ENCODE data around the gene RTCA.
"Not testable (repeated sequence)": the region's sequence is repeated elsewhere in the genome, so short reads cannot be mapped to it uniquely, and the experiment has no call there.

The RTCA gene

GRCh38 chr1:100265931-100266740, at the start of gene RTCA:
Gene RTCA, plus strand, starts transcription at chr1:100266216. Its CDS starts 160 bp downstream, at chr1:100266376.
- peak; percentile 63 to 96 (median 89) for DNase-seq

GRCh38 chr1:100217834-100218233, 48.2 kb upstream of the RTCA start:
- DNase-seq, result no peak

- DNase-seq, result no peak
Observed at GRCh38 chr1:100219457-100219856, 46.6 kb upstream of the RTCA start.

GRCh38 chr1:100219883-100220282, 46.1 kb upstream of the RTCA start:
- no peak for DNase-seq

- no peak for DNase-seq
Observed at GRCh38 chr1:100222428-100222827, 43.6 kb upstream of the RTCA start.

GRCh38 chr1:100229681-100230443, 36.2 kb upstream of the RTCA start:
- DNase-seq, result no peak

GRCh38 chr1:100230765-100231164, 35.3 kb upstream of the RTCA start:
- DNase-seq, result no peak

GRCh38 chr1:100231721-100232120, 34.3 kb upstream of the RTCA start:
- no peak for DNase-seq

- no peak for DNase-seq
Observed at GRCh38 chr1:100232156-100232555, 33.9 kb upstream of the RTCA start.

- not testable (repeated sequence) for DNase-seq
Observed at GRCh38 chr1:100233566-100233965, 32.5 kb upstream of the RTCA start.

GRCh38 chr1:100234432-100234831, 31.6 kb upstream of the RTCA start:
- DNase-seq, result no peak

GRCh38 chr1:100237091-100237490, 28.9 kb upstream of the RTCA start:
- no peak for DNase-seq

GRCh38 chr1:100239961-100240360, 26.1 kb upstream of the RTCA start:
- DNase-seq, result no peak

- DNase-seq, result no peak
Observed at GRCh38 chr1:100240631-100241030, 25.4 kb upstream of the RTCA start.

- no peak for DNase-seq
Observed at GRCh38 chr1:100246738-100247137, 19.3 kb upstream of the RTCA start.

- DNase-seq, result peak in 1 of 56 donors; percentile 19
Observed at GRCh38 chr1:100249155-100249536, 16.9 kb upstream of the RTCA start.

GRCh38 chr1:100249537-100250257, 16.3 kb upstream of the RTCA start, which contains the start of gene DBT:
Gene DBT, minus strand, starts transcription at chr1:100249834. Its CDS starts 14 bp downstream, at chr1:100249820.
- DNase-seq, result peak; percentile 36 to 99 (median 94)

- DNase-seq, result no peak
Observed at GRCh38 chr1:100250264-100250663, 15.8 kb upstream of the RTCA start.

- DNase-seq, result no peak
Observed at GRCh38 chr1:100250807-100251206, 15.2 kb upstream of the RTCA start.

GRCh38 chr1:100252901-100253300, 13.1 kb upstream of the RTCA start:
- no peak for DNase-seq

- DNase-seq, result no peak
Observed at GRCh38 chr1:100253552-100253951, 12.5 kb upstream of the RTCA start.

GRCh38 chr1:100256273-100256672, 9.7 kb upstream of the RTCA start:
- DNase-seq, result not testable (repeated sequence)

All from amygdala (tissue), 56 donors.